Stimulated activated CD4-positive, alpha-beta T cell treated with anti-CD3 and anti-CD28 coated beads, TNF-alpha, amount 100 ng/mL, for 1 hour (primary cell): ENCODE data around the gene ZNF511.
"Not testable (repeated sequence)": the region's sequence is repeated elsewhere in the genome, so short reads cannot be mapped to it uniquely, and the experiment has no call there.

Source experiments
- DNase-seq, 3 donors: peaks; one replicate each; pipeline ENCODE4 v3.0.0-alpha.2; 2020; ENCODE audit warnings: low read depth in 3 of 3, low spot score in 1 of 3

The ZNF511 gene

GRCh38 chr10:133308421-133309099 is at the start of gene ZNF511, which contains the start of gene TUBGCP2:
Gene ZNF511 (plus strand): TSS chr10:133308914. CDS start chr10:133308944, 30 bp downstream.
Gene TUBGCP2 (minus strand): TSS chr10:133308872. CDS start chr10:133302941, 5,931 bp downstream.
- peak; percentile 60 to 86 (median 80) for DNase-seq

- DNase-seq: no peak
These were observed 49.1 kb upstream of the ZNF511 start for GRCh38 chr10:133259602-133259989.

- DNase-seq: peak in 1 of 3 donors; percentile 51
These were observed 47.6 kb upstream of the ZNF511 start for GRCh38 chr10:133260895-133261725.

GRCh38 chr10:133261726-133262325 is 46.9 kb upstream of the ZNF511 start:
- peak; percentile 73 to 77 (median 75) for DNase-seq

GRCh38 chr10:133262696-133263095 is 46.0 kb upstream of the ZNF511 start:
- no peak for DNase-seq

GRCh38 chr10:133263674-133264073 is 45.0 kb upstream of the ZNF511 start:
- DNase-seq: no peak

- DNase-seq: no peak
These were observed 44.3 kb upstream of the ZNF511 start for GRCh38 chr10:133264461-133264860.

- DNase-seq: not testable (repeated sequence)
These were observed 43.7 kb upstream of the ZNF511 start for GRCh38 chr10:133265052-133265451.

GRCh38 chr10:133266056-133266795 is 42.5 kb upstream of the ZNF511 start:
- no peak for DNase-seq

- no peak for DNase-seq
These were observed 41.4 kb upstream of the ZNF511 start for GRCh38 chr10:133267293-133267692.

- no peak for DNase-seq
These were observed 40.9 kb upstream of the ZNF511 start for GRCh38 chr10:133267829-133268228.

- no peak for DNase-seq
These were observed 40.2 kb upstream of the ZNF511 start for GRCh38 chr10:133268532-133268931.

- DNase-seq: no peak
These were observed 39.3 kb upstream of the ZNF511 start for GRCh38 chr10:133269367-133269766.

- DNase-seq: no peak
These were observed 38.5 kb upstream of the ZNF511 start for GRCh38 chr10:133270204-133270603.

- no peak for DNase-seq
These were observed 37.9 kb upstream of the ZNF511 start for GRCh38 chr10:133270773-133271297.

GRCh38 chr10:133271521-133272300 is 37.0 kb upstream of the ZNF511 start:
- DNase-seq: no peak

- DNase-seq: no peak
These were observed 36.3 kb upstream of the ZNF511 start for GRCh38 chr10:133272301-133272963.

- DNase-seq: no peak
These were observed 35.7 kb upstream of the ZNF511 start for GRCh38 chr10:133272964-133273420.

- no peak for DNase-seq
These were observed 35.1 kb upstream of the ZNF511 start for GRCh38 chr10:133273534-133274143.
